Non-pigmented ciliary epithelial cell (primary cell): ENCODE measurements around the gene NAP1L4.

ENCODE experiments used
- DNase-seq: peaks from one replicate; pipeline ENCODE4 v3.0.0-alpha.2; 2010; ENCODE audit warnings: low read depth

Gene NAP1L4

GRCh38 chr11:2922655-2923054 lies 69.5 kb downstream of the NAP1L4 start:
- no peak for DNase-seq

GRCh38 chr11:2921742-2922493 lies 70.2 kb downstream of the NAP1L4 start:
- DNase-seq, result no peak

- no peak for DNase-seq
Measured at GRCh38 chr11:2921261-2921660, 70.9 kb downstream of the NAP1L4 start.

- no peak for DNase-seq
Measured at GRCh38 chr11:2920343-2920742, 71.8 kb downstream of the NAP1L4 start.

- no peak for DNase-seq
Measured at GRCh38 chr11:2919837-2920236, 72.3 kb downstream of the NAP1L4 start.

- DNase-seq, result no peak
Measured at GRCh38 chr11:2919188-2919587, 72.9 kb downstream of the NAP1L4 start.

- DNase-seq, result no peak
Measured at GRCh38 chr11:2917842-2918490, 74.2 kb downstream of the NAP1L4 start.

GRCh38 chr11:2916892-2917645 lies 75.1 kb downstream of the NAP1L4 start:
- DNase-seq, result no peak

GRCh38 chr11:2916114-2916891 lies 75.8 kb downstream of the NAP1L4 start:
- DNase-seq, result no peak

- no peak for DNase-seq
Measured at GRCh38 chr11:2915473-2915872, 76.7 kb downstream of the NAP1L4 start.

- no peak for DNase-seq
Measured at GRCh38 chr11:2914455-2915195, 77.5 kb downstream of the NAP1L4 start.

- DNase-seq, result no peak
Measured at GRCh38 chr11:2913776-2914175, 78.4 kb downstream of the NAP1L4 start.

- DNase-seq, result no peak
Measured at GRCh38 chr11:2913019-2913431, 79.1 kb downstream of the NAP1L4 start.

GRCh38 chr11:2912498-2912897 lies 79.6 kb downstream of the NAP1L4 start:
- DNase-seq, result no peak

GRCh38 chr11:2911785-2912391 lies 80.2 kb downstream of the NAP1L4 start:
- no peak for DNase-seq

GRCh38 chr11:2911088-2911784 lies 80.9 kb downstream of the NAP1L4 start:
- DNase-seq, result no peak

- DNase-seq, result no peak
Measured at GRCh38 chr11:2910401-2910955, 81.7 kb downstream of the NAP1L4 start.

- DNase-seq, result no peak
Measured at GRCh38 chr11:2909133-2909902, 82.8 kb downstream of the NAP1L4 start.

GRCh38 chr11:2908130-2908529 lies 84.0 kb downstream of the NAP1L4 start:
- DNase-seq, result no peak
